ENCODE results near the gene ARMCX4.

GRCh38 chrX:101507986-101508385 lies 22.7 kb downstream of the ARMCX4 start:
- TF ChIP-seq CTCF (IDR thresholded peaks at IDR 0.05), result no peak
- no peak for TF ChIP-seq ZFX (IDR thresholded peaks at IDR 0.05; ENCODE audit: borderline replicate concordance)
